ENCODE data around the gene GSKIP. TPM values are rescaled to one million over a fixed set of nuclear protein-coding genes. Genes with fewer than 3 reads are reported as not detected.
"Not testable (repeated sequence)": the region's sequence is repeated elsewhere in the genome, so short reads cannot be mapped to it uniquely, and the experiment has no call there.

The GSKIP gene
- total RNA-seq, 2 donors from 2014 or later, result 8.0 to 11.2 TPM

DNA sequence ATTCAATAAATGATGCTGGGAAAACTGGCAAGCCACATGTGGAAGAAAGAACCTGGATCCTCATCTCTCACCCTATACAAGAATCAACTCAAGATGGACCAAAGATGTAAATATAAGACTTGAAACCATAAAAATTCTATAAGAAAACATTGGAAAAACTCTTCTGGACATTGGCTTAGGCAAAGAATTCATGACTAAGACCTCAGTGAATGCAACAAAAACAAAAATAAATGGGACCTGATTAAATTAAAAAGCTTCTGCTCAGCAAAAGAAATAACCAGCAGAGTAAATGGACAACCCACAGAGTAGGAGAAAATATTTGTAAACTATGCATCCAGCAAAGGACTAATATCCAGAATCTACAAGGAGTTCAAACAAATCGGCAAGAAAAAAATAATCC lies 24.8 kb upstream of the GSKIP start:
- DNase-seq, result no peak
- H3K36me3 ChIP-seq (replicated peaks in 1 of 2; ENCODE audit: insufficient read depth in 1 of 2, low read depth in 2 of 2), result peaks cover 0 to 14% of the 10 kb centered on the region in 2 donors
- intact Hi-C loops (cut with DNase I), result no loop called here
- H3K4me1 ChIP-seq, result no peaks in the 10 kb centered on the region
- no peak overlapping the region for H3K27ac ChIP-seq
- no peaks in the 10 kb centered on the region for H3K27me3 ChIP-seq
- no peak for ATAC-seq
- no peaks in the 10 kb centered on the region for H3K9me3 ChIP-seq
- 95 to 100% methylated on average over 1 of the region's 1 CpG for WGBS, 2 donors
- H3K4me3 ChIP-seq, result no peak overlapping the region
- TF ChIP-seq, protein P1, sequence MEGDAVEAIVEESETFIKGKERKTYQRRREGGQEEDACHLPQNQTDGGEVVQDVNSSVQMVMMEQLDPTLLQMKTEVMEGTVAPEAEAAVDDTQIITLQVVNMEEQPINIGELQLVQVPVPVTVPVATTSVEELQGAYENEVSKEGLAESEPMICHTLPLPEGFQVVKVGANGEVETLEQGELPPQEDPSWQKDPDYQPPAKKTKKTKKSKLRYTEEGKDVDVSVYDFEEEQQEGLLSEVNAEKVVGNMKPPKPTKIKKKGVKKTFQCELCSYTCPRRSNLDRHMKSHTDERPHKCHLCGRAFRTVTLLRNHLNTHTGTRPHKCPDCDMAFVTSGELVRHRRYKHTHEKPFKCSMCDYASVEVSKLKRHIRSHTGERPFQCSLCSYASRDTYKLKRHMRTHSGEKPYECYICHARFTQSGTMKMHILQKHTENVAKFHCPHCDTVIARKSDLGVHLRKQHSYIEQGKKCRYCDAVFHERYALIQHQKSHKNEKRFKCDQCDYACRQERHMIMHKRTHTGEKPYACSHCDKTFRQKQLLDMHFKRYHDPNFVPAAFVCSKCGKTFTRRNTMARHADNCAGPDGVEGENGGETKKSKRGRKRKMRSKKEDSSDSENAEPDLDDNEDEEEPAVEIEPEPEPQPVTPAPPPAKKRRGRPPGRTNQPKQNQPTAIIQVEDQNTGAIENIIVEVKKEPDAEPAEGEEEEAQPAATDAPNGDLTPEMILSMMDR (IDR thresholded peaks at IDR 0.05), result no peak
- TF ChIP-seq POLR2A (IDR thresholded peaks at IDR 0.05), result no peak

DNA sequence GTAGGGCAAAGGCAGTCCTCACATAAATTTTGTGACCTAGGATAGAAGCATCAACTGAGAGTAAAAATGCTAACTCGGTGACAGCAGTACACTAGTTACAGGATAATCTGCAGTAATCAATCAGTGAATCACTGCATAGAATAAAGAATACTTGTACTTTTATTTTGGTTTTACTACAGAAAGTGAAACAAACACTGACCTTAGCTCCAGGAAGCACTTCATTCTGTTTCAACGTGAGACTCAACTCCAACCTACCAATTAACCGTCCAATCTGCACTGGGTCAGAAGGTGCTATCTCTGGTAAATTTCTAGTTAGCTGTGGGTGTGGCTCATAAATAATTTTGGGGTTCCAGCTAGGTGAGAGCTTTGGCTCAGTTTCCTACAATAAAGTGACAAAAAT lies 22.0 kb upstream of the GSKIP start:
- Histone ChIP-seq H3K27ac (no peak overlapping the region), H3K9me3 (no peaks in the 10 kb centered on the region), H3K4me1 (peaks cover 8% of the 10 kb centered on the region), H3K36me3 (replicated peaks in 1 of 2; ENCODE audit: insufficient read depth in 1 of 2, low read depth in 2 of 2) (peaks cover 0 to 11% of the 10 kb centered on the region in 2 donors), H3K4me3 (no peak overlapping the region), H3K27me3 (no peaks in the 10 kb centered on the region)
- intact Hi-C loops (cut with DNase I), result no loop called here
- ATAC-seq (no peak), DNase-seq (no peak)
- WGBS, 2 donors, result 72 to 82% methylated on average over 3 of the region's 3 CpGs
- TF ChIP-seq POLR2A (IDR thresholded peaks at IDR 0.05), result no peak
- TF ChIP-seq, protein P1 (IDR thresholded peaks at IDR 0.05), result no peak

DNA sequence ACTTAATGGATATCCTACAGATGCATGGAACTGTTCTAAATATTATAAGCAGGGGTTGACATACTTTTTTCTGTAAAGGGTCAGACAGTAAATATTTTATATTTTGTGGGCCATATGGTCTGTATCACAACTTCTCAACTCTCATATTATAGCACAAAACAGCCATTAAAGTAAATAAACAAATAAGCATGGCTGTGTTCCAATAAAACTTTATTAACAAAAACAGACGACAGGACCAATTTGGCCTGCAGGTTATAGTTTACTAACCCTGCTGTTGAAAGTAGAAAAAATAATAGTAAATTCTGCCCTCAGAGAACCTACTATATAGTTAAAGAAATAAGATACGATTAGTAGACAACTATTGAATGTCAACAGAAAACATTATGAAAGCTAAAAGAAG lies 17.7 kb upstream of the GSKIP start:
- intact Hi-C loops (cut with DNase I), result no loop called here
- H3K27me3 ChIP-seq, result no peaks in the 10 kb centered on the region
- TF ChIP-seq, protein P1 (IDR thresholded peaks at IDR 0.05), result no peak
- TF ChIP-seq POLR2A (IDR thresholded peaks at IDR 0.05), result no peak
- H3K27ac ChIP-seq, result no peak overlapping the region
- H3K36me3 ChIP-seq (replicated peaks in 1 of 2; ENCODE audit: insufficient read depth in 1 of 2, low read depth in 2 of 2), result peaks cover 0 to 3% of the 10 kb centered on the region in 2 donors
- no peak overlapping the region for H3K4me3 ChIP-seq
- WGBS, 2 donors, result 75 to 79% methylated on average over 2 of the region's 2 CpGs
- ATAC-seq (no peak), DNase-seq (no peak)
- H3K4me1 ChIP-seq, result peaks cover 16% of the 10 kb centered on the region
- H3K9me3 ChIP-seq, result no peaks in the 10 kb centered on the region

DNA sequence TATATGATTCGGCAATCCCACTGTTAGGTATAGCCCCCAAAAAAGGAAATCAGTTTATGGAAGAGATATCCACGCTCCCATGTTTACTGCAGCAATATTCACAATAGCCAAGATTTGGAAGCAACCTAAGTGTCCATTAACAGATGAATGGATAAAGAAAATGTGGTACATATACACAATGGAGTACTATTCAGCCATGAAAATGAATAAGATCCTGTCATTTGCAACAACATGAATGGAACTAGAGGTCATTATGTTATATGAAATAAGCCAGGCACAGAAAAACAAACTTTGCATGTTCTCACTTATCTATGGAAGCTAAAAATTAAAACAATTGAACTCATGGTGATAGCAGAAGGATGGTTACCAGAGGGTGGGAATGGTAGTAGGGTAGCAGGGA lies 15.4 kb upstream of the GSKIP start:
- WGBS, 2 donors, result 93 to 100% methylated on average over 2 of the region's 2 CpGs
- DNase-seq, H3K27ac ChIP-seq: not testable (repeated sequence)

GRCh38 chr14:96349286-96350075 lies 13.8 kb upstream of the GSKIP start:
- no peak overlapping the region for H3K27ac ChIP-seq
- intact Hi-C loops (cut with DNase I), result no loop called here
- peaks cover 15% of the 10 kb centered on the region for H3K4me1 ChIP-seq
- 83 to 84% methylated on average over 7 of the region's 7 CpGs for WGBS, 2 donors
- no peaks in the 10 kb centered on the region for H3K36me3 ChIP-seq (replicated peaks in 1 of 2; ENCODE audit: insufficient read depth in 1 of 2, low read depth in 2 of 2)
- TF ChIP-seq, protein P1 (IDR thresholded peaks at IDR 0.05), result no peak
- TF ChIP-seq POLR2A (IDR thresholded peaks at IDR 0.05), result no peak
- H3K27me3 ChIP-seq, result no peaks in the 10 kb centered on the region
- ATAC-seq (no peak), DNase-seq (no peak)
- no peaks in the 10 kb centered on the region for H3K9me3 ChIP-seq
- no peak overlapping the region for H3K4me3 ChIP-seq

More for the DNA sequence above, 15.4 kb upstream of the GSKIP start:
- H3K4me1 ChIP-seq, result peaks cover 16% of the 10 kb centered on the region
- ATAC-seq; H3K36me3 ChIP-seq (replicated peaks in 1 of 2; ENCODE audit: insufficient read depth in 1 of 2, low read depth in 2 of 2); intact Hi-C loops (cut with DNase I); H3K4me3 ChIP-seq; H3K27me3 ChIP-seq; H3K9me3 ChIP-seq: not testable (repeated sequence)

All from body of pancreas (tissue), 4 donors.